ENCODE results near the gene TRMT61B.

Gene TRMT61B

GRCh38 chr2:28870146-28870891, at the start of gene TRMT61B:
TRMT61B (minus strand) TSS chr2:28870309; CDS start chr2:28870277, 32 bp downstream.
- DNase-seq (ENCODE audit: insufficient read length, low spot score) (peak; percentile 100), FAIRE-seq (peak; percentile 97)

- DNase-seq (ENCODE audit: insufficient read length, low spot score) (no peak), FAIRE-seq (no peak)
These were observed 45.8 kb upstream of the TRMT61B start for GRCh38 chr2:28915939-28916338.

- DNase-seq (ENCODE audit: insufficient read length, low spot score) (no peak), FAIRE-seq (no peak)
These were observed 39.7 kb upstream of the TRMT61B start for GRCh38 chr2:28909655-28910353.

GRCh38 chr2:28908172-28908571, 38.1 kb upstream of the TRMT61B start:
- FAIRE-seq (no peak), DNase-seq (ENCODE audit: insufficient read length, low spot score) (no peak)

- FAIRE-seq (no peak), DNase-seq (ENCODE audit: insufficient read length, low spot score) (no peak)
These were observed 36.7 kb upstream of the TRMT61B start for GRCh38 chr2:28906821-28907220.

- no peak for DNase-seq (ENCODE audit: insufficient read length, low spot score)
- FAIRE-seq, result no peak
These were observed 36.3 kb upstream of the TRMT61B start for GRCh38 chr2:28906376-28906775.

GRCh38 chr2:28905533-28905932, 35.4 kb upstream of the TRMT61B start:
- DNase-seq (ENCODE audit: insufficient read length, low spot score), result no peak
- FAIRE-seq, result no peak

- no peak for FAIRE-seq
- DNase-seq (ENCODE audit: insufficient read length, low spot score), result no peak
These were observed 34.8 kb upstream of the TRMT61B start for GRCh38 chr2:28904802-28905457.

GRCh38 chr2:28904295-28904694, 34.2 kb upstream of the TRMT61B start:
- FAIRE-seq (no peak), DNase-seq (ENCODE audit: insufficient read length, low spot score) (no peak)

- FAIRE-seq, result no peak
- no peak for DNase-seq (ENCODE audit: insufficient read length, low spot score)
These were observed 32.5 kb upstream of the TRMT61B start for GRCh38 chr2:28902584-28902983.

GRCh38 chr2:28901841-28902240, 31.7 kb upstream of the TRMT61B start:
- FAIRE-seq, result no peak

GRCh38 chr2:28901202-28901601, 31.1 kb upstream of the TRMT61B start:
- FAIRE-seq, result no peak

More at GRCh38 chr2:28901841-28902240, 31.7 kb upstream of the TRMT61B start:
- DNase-seq (ENCODE audit: insufficient read length, low spot score), result no peak

GRCh38 chr2:28898048-28898447, 27.9 kb upstream of the TRMT61B start:
- DNase-seq (ENCODE audit: insufficient read length, low spot score), result no peak
- no peak for FAIRE-seq

More at GRCh38 chr2:28901202-28901601, 31.1 kb upstream of the TRMT61B start:
- DNase-seq (ENCODE audit: insufficient read length, low spot score), result no peak

- no peak for FAIRE-seq
- DNase-seq (ENCODE audit: insufficient read length, low spot score), result peak; percentile 48
These were observed 26.8 kb upstream of the TRMT61B start for GRCh38 chr2:28896906-28897305.

- FAIRE-seq (peak; percentile 65), DNase-seq (ENCODE audit: insufficient read length, low spot score) (no peak)
These were observed 25.2 kb upstream of the TRMT61B start for GRCh38 chr2:28895189-28895893.

- peak; percentile 95 for FAIRE-seq
- peak; percentile 98 for DNase-seq (ENCODE audit: insufficient read length, low spot score)
These were observed 24.5 kb upstream of the TRMT61B start, which contains the start of gene WDR43 for GRCh38 chr2:28894470-28895188. WDR43 (plus strand) TSS chr2:28894667; CDS start chr2:28894699, 32 bp downstream.

- no peak for FAIRE-seq
- DNase-seq (ENCODE audit: insufficient read length, low spot score), result no peak
These were observed 23.4 kb upstream of the TRMT61B start for GRCh38 chr2:28893488-28893887.

GRCh38 chr2:28880193-28880592, 10.1 kb upstream of the TRMT61B start:
- no peak for FAIRE-seq

GRCh38 chr2:28871620-28872019, 1.5 kb upstream of the TRMT61B start:
- no peak for FAIRE-seq
- DNase-seq (ENCODE audit: insufficient read length, low spot score), result no peak

More at GRCh38 chr2:28880193-28880592, 10.1 kb upstream of the TRMT61B start:
- DNase-seq (ENCODE audit: insufficient read length, low spot score), result no peak

All from HTR-8/SVneo (cell line).